Posterior vena cava (tissue), 2 donors: ENCODE results near the gene SLC7A14. TPM values are rescaled to one million over a fixed set of nuclear protein-coding genes. Genes with fewer than 3 reads are reported as not detected.

ENCODE experiments used
- DNase-seq: peaks from one replicate; pipeline ENCODE4 v3.0.0-alpha.2; 2020; ENCODE audit warnings: low spot score
- intact Hi-C, 2 donors: fragments of 100-400 bp; cut with DNase I; formaldehyde crosslinking; loops; one replicate each; pipeline versions ENCODE4 v1.14.1 to v1.14.2; 2022 to 2023
- total RNA-seq, 2 donors: library from RNA; stranded (reverse); fragmentation: NEBNext Ultra II Directional; extraction: Animal tissue kit (Norgen Biotek cat#: 25700); gene quantifications; one replicate each; pipeline ENCODE4 v1.2.1, GENCODE V29; 2021
- donor health status: DM: yes; HTN: yes; CAD: no.
- donor health status: DM: yes; HTN: yes; CAD: no.

Gene SLC7A14
- total RNA-seq, 2 donors from 2014 or later, result 0.05 TPM; not detected in 1

GRCh38 chr3:170484869-170485268, 101.0 kb downstream of the SLC7A14 start:
- intact Hi-C loops, result no loop called here

GRCh38 chr3:170483485-170484262, 102.2 kb downstream of the SLC7A14 start:
- DNase-seq, result no peak
- intact Hi-C loops, result no loop called here

More at GRCh38 chr3:170484869-170485268, 101.0 kb downstream of the SLC7A14 start:
- no peak for DNase-seq

DNA sequence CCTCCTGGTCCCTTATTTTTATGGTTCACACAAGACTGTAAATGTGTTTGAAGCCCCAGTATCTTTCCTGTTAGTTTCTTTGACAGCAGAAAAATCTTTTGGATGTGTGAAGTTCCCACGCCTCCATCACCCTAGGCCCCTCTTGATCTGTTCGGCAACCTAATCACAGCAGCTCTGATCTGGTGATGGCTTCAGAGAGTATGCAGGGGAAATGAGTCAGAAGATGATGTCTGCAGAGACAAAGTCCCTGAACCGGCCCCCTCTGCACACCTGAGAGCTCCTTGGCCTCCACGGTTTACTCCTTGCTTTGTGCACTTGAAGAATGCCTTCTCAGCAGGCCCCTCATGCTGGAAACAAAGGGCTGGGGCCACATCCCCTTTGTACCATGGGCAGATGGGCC, 103.7 kb downstream of the SLC7A14 start:
- intact Hi-C loops, result no loop called here
- no peak for DNase-seq

- no peak for DNase-seq
- intact Hi-C loops, result no loop called here
Observed at GRCh38 chr3:170480111-170480510, 105.8 kb downstream of the SLC7A14 start.

DNA sequence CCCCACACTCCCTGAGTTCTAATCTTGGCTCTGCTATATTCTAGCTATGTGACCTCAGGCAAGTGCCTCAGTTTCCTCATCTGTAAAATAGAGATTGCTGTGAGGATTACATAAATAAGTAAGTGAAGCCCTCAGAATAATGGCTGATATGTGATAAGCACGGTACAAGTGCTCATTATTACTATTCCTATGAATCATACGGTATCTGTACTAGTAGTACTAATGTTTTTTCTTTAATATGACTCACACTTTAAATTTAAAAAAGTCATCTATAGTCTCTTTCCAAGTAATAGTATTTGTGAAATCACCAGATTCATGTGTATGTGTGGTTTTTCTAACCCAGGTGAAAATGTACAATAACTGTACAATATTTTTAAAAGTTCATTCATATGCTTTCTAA, 108.5 kb downstream of the SLC7A14 start:
- intact Hi-C loops, result no loop called here
- no peak for DNase-seq

DNA sequence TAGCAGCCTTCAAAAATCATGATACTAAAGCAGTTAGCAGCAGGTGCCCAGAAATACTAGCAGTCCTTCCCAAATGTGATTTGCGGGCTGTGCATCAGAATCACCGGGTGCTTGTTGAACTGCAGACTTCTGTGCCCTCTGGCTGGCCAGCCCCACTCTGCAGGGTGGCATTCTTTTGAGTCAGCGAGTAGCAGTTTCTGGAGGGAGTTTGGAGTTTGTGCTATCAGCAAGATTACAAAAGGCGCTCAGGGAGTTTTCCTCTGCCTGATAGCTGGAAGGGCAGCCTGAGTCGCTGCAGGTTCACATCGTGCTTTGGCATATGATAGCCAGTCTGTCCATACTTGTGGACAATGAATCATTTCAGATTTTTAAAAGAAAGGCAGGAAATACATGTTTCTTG, 109.6 kb downstream of the SLC7A14 start:
- DNase-seq, result no peak
- intact Hi-C loops, result no loop called here

DNA sequence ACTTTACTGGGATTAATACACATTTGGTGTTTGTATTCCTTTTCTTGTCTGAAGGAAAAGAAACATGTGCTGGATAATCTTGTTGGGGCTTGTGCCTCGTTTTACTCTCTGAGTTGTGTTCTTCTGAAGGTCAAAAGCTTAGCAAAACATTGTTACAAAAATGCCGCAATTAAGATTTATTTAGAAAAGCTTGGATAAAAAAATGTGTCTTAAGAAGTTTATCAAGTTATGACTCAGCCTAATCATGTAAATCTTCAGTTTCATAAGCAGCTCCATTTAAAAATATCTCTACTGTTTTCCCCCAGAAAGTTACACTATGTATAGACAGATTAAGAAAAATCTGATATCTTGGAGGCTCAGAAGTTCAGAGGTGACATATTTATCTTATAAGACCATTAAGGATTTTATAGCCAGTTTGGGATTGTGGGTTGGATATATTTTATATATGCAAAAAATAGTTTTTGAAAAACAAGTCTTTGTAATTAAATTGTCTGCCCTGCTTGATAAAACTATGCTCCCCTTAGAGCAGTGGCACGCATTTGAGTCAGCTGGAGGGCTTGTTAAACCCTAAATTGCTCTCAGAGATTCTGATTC, 110.7 kb downstream of the SLC7A14 start:
- DNase-seq, result no peak
- intact Hi-C loops, result no loop called here

DNA sequence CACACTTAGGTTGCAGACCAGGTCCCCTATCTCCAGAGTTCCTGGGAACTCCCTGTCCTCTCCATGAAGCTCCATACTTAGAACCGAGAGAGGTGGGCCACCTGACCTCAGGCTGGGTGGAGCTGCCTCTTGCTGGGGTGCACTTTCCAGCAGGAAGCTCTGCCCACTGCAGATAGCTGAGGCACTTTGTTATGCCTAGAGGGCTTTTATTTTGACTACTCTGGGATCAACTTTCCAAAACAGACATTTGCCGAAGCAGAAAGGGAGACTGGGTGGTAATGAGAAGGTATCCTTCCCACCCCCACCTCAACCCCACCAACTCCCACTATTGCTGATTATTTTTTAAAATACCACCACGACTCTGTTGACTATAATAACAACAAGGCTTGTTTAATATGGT, 112.5 kb downstream of the SLC7A14 start:
- DNase-seq, result no peak
- intact Hi-C loops, result no loop called here

- DNase-seq, result no peak
- intact Hi-C loops, result no loop called here
Observed at GRCh38 chr3:170471149-170471548, 114.7 kb downstream of the SLC7A14 start.

DNA sequence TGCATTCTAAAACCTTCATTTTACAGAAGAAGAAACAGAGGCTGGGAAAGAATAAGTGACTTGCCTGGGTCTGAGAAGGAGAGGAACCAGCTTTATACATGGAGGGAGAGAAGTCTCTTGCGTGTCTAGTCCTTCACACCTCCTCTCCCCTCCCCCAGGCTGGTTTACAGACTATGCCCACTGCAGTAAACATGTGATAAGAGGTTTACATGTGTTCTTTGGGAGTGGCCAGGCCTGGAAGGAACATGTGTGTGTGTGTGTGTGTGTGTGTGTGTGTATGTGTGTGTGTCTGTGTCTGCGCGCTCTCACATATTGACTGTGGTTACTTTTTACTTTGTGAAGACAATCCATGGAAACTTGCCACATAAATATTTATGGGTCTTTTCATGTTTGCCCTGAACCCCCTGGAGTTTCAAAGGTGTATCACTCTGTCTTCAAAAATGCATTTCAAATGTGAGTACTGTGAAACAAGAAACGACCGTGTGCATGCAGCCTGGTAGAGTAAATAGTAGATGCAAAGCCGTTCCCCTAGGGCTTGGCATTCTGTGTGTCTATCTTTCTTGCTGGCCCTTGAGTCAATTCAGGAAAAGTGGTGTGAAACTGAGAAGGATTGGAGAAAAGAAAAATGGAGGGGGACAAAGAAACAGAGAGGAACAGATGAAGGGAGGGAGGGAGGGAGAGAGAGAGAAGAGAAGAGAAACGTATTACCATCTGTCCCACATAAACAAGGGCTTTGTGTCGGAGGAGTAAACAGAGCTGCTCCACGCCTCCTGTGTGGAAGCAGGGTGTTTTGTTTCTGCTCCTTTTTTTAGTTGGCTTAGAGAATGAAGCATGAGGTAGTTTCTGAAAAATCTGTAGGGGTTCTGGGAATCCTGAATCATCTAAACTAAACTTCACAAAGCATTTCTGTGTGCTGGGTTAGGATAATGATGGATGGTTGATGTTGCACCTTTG, 115.5 kb downstream of the SLC7A14 start:
- no peak for DNase-seq

DNA sequence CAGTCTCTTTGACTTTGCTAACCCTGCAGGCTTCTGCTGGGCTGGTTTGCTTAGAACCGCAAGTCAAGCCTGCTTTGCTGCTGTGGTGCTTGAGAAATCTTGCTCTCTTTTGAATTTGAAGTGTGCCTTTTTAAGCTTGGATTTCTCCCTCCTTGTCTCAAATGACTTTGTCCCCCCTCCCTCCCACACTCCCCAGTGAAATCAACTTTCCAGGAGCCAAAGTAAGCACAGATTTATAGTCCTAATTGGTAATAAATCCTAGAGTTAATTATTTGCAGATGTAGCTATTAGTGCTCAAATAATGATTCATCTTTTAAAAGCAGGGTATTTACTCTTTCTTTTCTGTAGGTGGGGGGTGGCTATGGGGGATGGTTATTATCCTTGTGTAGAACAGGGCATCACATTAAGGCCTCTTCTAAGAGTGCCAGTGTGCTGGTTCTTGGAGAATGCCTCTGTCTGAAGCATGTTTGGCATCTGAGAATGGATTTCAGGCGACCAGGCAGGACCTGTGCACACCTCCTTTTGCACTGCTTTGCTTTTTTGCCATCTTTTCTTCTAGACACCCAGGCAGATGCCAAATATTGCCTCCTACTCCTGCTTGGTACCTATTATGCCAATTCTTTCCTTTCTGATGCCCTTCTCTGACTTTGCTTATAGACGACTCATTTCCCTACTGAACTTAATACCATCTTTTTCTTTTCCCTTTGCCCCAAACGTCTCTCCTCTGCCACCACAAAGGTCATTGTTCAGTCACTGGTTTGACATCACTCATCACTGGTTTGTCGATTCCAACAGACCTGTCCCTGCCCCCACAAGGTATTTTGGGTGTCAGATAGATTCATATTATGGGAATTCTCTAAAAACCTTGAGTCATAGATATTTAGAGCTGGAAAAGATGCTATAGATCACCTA, 116.5 kb downstream of the SLC7A14 start:
- no peak for DNase-seq
- intact Hi-C loops, result no loop called here

More for the DNA sequence above, 115.5 kb downstream of the SLC7A14 start:
- intact Hi-C loops, result no loop called here

GRCh38 chr3:170467571-170468147, 118.2 kb downstream of the SLC7A14 start:
- intact Hi-C loops, result no loop called here
- no peak for DNase-seq

GRCh38 chr3:170467007-170467406, 118.9 kb downstream of the SLC7A14 start:
- intact Hi-C loops, result no loop called here
- no peak for DNase-seq

- intact Hi-C loops, result no loop called here
- DNase-seq, result no peak
Observed at GRCh38 chr3:170465955-170466354, 119.9 kb downstream of the SLC7A14 start.

DNA sequence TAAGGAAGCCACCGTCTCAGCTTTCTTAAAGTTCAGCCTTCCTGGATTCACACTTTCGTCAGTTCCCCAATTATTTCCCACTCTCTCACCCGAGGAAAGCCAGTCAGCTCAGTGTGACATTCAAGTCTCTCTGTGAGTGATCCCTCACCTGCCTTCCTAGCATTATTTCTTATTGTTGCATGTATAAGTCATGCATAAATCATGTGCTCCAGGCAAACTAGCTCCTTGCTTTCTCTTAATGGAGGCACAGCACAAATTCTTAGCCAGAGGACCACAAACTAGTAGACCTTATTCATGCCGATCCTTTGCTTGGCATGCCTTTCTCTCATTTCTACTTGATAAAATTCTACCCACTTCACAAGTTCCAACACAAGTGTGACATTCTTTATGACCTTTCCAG, 122.9 kb downstream of the SLC7A14 start:
- intact Hi-C loops, result no loop called here
- DNase-seq, result no peak

- intact Hi-C loops, result no loop called here
- DNase-seq, result no peak
Observed at GRCh38 chr3:170458285-170458684, 127.6 kb downstream of the SLC7A14 start.

GRCh38 chr3:170454509-170454908, 131.4 kb downstream of the SLC7A14 start:
- intact Hi-C loops, result no loop called here
- no peak for DNase-seq

- no peak for DNase-seq
- intact Hi-C loops, result no loop called here
Observed at GRCh38 chr3:170450039-170450438, 135.8 kb downstream of the SLC7A14 start.

GRCh38 chr3:170448584-170448983, 137.3 kb downstream of the SLC7A14 start:
- intact Hi-C loops, result no loop called here

More at GRCh38 chr3:170448584-170448983, 137.3 kb downstream of the SLC7A14 start:
- no peak for DNase-seq
